GM06990 (cell line): ENCODE measurements around the gene PFN4.

Experiments
- DNase-seq: peaks from one replicate; pipeline ENCODE4 v3.0.0-alpha.2; 2011; ENCODE audit not compliant: insufficient read length; ENCODE audit errors: extremely low read depth
- H3K27me3 ChIP-seq: replicated peaks from 2 replicates; pipeline ENCODE4 v1.6.0; 2011; ENCODE audit warnings: low read length; ENCODE audit not compliant: control insufficient read depth, insufficient read depth
- H3K36me3 ChIP-seq: 2 replicates; pipeline ENCODE4 v1.5.1; 2011; ENCODE audit warnings: low read length; ENCODE audit not compliant: control insufficient read depth, insufficient read depth
- H3K4me3 ChIP-seq: replicated peaks from 2 replicates; pipeline ENCODE4 v1.5.1; 2011; ENCODE audit warnings: low read depth, mild to moderate bottlenecking, control low read depth, low read length
- TF ChIP-seq, protein P1 (sequence below): IDR thresholded peaks from 2 replicates; pipeline ENCODE4 v1.5.1; 2011; ENCODE audit warnings: low read length, control low read depth, mild to moderate bottlenecking, inconsistent platforms; ENCODE audit not compliant: insufficient read depth, poor library complexity, severe bottlenecking

Gene PFN4

DNA sequence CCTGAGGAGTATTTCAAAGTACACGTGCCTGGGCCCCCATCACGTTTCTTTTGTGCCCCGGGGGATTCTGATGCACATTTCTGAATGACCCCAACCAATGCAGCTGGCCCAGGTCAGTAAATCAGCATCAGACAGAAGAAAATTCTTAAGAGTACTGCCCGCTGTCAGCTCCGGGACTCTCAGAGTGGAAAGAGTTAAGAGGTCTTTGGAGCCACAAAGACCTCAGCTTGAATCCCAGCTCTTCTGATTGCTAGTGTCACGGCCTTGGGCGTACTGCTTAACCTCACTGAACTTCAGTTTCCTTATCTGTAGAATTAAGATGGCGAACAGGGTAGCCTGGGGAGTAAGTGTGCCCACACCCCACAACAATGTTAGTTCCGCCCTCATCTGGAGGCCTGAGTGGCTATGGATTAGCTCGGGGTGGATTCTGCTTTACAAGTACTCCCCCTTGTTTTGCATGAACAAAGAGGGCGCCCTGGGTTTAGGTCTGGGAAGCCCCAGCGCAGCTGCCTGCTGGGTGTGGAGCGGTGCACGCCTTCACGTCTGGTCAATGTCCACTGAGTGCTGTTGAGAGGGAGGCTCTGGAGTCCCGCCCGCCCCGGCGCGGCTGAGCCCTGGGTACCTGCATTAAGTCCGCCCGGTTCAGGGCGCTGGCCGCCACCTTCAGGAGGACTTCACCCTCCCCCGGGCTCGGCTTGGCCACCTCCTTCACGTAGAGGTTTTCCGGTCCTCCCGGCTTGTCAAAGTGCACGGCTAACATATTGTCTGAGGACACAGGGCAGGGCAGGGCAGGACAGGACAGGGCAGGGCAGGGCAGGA, 39.4 kb downstream of the PFN4 start:
- Histone ChIP-seq H3K4me3 (peak overlapping the region; percentile 77), H3K27me3 (no peaks in the 10 kb centered on the region), H3K36me3 (peaks cover 3% of the 10 kb centered on the region)
- peak; percentile 86 for DNase-seq
- TF ChIP-seq, protein P1, sequence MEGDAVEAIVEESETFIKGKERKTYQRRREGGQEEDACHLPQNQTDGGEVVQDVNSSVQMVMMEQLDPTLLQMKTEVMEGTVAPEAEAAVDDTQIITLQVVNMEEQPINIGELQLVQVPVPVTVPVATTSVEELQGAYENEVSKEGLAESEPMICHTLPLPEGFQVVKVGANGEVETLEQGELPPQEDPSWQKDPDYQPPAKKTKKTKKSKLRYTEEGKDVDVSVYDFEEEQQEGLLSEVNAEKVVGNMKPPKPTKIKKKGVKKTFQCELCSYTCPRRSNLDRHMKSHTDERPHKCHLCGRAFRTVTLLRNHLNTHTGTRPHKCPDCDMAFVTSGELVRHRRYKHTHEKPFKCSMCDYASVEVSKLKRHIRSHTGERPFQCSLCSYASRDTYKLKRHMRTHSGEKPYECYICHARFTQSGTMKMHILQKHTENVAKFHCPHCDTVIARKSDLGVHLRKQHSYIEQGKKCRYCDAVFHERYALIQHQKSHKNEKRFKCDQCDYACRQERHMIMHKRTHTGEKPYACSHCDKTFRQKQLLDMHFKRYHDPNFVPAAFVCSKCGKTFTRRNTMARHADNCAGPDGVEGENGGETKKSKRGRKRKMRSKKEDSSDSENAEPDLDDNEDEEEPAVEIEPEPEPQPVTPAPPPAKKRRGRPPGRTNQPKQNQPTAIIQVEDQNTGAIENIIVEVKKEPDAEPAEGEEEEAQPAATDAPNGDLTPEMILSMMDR, result no peak

DNA sequence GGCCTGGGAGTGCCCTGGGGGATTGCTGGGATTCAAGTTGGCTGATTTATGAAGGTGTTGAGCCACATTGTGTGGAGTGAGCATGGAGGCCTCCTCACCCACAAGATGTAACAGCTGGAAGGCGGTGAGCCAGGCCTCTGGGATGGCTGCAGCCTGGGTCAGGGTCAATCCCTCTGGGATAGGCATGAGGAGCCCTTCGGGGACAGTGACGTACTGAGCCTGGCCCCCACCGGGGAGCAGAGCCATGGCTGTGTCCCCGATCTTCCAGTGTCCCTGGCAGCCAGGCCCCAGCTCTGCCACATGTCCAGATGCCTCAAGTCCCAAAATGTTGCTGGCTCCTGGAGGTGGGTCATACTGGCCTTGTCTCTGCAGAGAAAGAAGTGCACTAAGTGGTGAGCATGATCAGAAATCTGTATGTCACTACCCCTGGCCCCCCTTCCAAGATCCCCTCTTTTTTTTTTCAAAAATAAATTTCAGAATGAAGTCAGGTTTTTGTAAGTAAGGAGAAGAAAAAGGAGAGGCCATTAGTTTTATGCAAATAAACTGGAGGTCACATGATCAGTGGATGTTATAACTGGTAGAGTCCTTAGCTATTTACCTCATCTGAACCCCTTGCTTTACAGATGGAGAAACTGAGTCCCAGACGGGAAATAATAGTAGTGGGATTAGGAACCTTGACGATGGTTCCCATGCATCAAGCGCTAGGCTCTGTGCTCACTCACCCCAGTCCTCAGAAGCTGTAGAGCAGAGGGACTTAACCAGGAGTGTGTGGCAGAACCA, 40.2 kb downstream of the PFN4 start:
- no peaks in the 10 kb centered on the region for H3K27me3 ChIP-seq
- no peak for DNase-seq
- H3K36me3 ChIP-seq, result peaks cover 3% of the 10 kb centered on the region
- TF ChIP-seq, protein P1, result no peak
- peak overlapping the region; percentile 77 for H3K4me3 ChIP-seq

DNA sequence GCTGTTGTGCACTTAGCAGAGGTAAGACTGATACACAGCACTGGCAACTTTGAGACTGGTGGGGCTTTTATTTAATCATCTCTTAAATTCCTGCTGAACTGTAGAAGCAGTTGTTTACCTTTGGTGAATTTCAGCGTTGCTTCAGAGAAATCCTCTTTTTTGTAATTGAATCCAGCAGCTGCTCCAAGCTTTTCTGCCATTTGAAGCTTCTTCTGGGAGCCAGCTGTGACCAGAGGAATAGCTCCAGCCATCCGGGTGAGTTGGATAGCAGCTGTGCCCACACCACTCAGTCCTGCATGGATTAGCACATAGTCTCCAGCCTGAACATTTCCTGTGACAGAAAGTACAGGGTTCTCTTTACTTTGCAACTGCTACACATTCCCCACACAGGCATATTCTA, 42.4 kb downstream of the PFN4 start:
- Histone ChIP-seq H3K27me3 (no peaks in the 10 kb centered on the region), H3K36me3 (peaks cover 3% of the 10 kb centered on the region; the same call in 1 of the 2 replicates), H3K4me3 (no peak overlapping the region)
- TF ChIP-seq, protein P1, result no peak
- DNase-seq, result no peak

DNA sequence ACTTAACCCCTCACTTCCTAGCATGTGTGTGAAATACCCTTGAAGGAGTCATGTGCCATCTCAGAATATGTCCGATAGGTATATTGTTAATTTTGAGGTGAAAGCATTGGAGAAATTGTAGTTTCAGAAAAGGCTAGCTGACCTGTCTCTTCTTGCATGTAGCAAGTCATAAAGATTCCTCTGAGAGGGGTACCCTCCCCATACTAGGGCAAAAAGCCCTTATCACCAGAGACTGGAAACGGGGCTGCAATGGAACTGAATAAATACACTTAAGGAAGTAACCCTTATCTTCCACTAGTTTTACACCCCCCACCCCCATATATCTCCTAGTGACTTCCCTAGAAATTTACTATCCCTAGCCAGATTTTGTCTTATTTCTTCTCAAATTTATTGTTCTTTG, 45.3 kb downstream of the PFN4 start:
- H3K36me3 ChIP-seq, result peaks cover 3% of the 10 kb centered on the region; the same call in 1 of the 2 replicates
- no peaks in the 10 kb centered on the region for H3K27me3 ChIP-seq
- no peak for DNase-seq
- TF ChIP-seq, protein P1, result no peak
- H3K4me3 ChIP-seq, result peak overlapping the region; percentile 76

DNA sequence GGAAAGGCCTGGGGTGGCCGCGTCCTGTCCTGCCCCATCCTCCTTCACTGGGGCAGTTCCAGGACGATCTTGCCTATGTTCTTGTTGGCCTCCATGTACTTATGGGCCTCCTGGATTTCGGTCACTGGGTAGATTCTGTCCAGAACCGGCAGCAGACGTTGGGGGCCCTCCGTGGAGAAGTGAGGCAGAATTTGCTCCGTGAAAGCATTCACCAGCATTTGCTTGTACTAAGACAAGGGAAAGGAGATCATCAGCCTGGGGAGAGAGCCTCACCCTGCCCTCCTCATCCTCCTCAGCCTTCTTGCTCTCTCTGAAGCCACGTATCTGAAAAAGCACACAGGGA, 45.6 kb downstream of the PFN4 start:
- Histone ChIP-seq H3K36me3 (no peaks in the 10 kb centered on the region; the same call in 1 of the 2 replicates), H3K4me3 (peak overlapping the region; percentile 76)
- TF ChIP-seq, protein P1, result no peak

More for the DNA sequence above, 45.6 kb downstream of the PFN4 start:
- DNase-seq, result no peak
- no peaks in the 10 kb centered on the region for H3K27me3 ChIP-seq
